Measurements from ENCODE around the gene PAQR4.

The PAQR4 gene

GRCh38 chr16:2979669-2980226 is 10.6 kb downstream of the PAQR4 start:
- no peak for DNase-seq

- peak; percentile 27 to 92 (median 78) for DNase-seq
These were observed 11.4 kb downstream of the PAQR4 start, which contains the start of gene PKMYT1 for GRCh38 chr16:2980227-2981176. Gene PKMYT1 (minus strand): TSS chr16:2980446. CDS start chr16:2979657, 789 bp downstream.

DNA sequence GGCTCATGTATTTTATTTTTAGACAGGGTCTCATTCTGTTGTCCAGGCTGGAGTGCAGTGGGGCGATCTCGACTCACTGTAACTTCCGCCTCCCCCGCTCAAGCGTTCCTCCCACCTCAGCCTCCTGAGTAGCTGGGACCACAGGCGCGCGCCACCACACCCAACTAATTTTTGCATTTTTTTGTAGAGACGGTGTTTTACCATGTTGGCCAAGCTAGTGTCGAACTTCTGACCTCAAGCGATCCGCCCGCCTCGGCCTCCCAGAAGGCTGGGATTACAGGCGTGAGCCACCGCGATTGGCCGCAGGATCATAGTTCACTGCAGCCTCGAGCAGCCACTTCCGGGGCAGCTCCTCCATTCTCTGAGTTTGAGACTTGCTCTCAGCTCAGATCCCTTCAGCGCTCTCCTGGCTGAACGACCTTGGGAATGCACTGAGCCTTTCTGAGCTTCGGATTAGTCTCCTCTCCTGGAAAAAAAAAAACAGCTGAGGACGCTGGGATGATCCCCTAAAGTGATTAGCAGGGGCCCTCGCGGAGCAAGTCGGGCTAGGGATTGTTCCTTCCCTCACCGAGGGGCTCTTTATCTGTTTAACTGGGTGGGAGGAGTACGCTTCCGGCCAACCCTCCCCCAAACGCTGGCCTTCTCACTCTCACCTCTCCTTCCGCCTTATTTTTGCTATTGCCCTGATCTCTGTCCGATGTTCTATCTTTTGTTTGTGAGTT is 12.2 kb downstream of the PAQR4 start:
- no peak for DNase-seq

DNA sequence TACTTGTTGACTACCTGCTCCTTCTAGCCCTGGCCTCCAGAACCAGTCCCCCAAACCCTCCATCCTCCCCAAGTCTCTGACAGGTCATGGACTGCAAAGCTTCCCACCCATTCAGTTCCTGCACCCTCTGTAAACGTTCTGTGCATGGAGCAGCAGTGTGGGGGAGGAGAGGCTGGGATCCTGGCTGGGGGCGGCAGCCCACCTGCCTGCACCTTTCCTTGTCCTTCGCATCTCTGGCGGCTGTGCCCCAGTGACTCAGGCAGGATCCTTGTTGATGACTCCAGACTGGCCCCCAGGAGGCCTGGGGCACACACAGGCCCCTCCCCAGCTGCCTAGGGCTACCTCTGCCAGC is 12.7 kb downstream of the PAQR4 start:
- no peak for DNase-seq

- no peak for DNase-seq
These were observed 13.3 kb downstream of the PAQR4 start for GRCh38 chr16:2982402-2982801.

DNA sequence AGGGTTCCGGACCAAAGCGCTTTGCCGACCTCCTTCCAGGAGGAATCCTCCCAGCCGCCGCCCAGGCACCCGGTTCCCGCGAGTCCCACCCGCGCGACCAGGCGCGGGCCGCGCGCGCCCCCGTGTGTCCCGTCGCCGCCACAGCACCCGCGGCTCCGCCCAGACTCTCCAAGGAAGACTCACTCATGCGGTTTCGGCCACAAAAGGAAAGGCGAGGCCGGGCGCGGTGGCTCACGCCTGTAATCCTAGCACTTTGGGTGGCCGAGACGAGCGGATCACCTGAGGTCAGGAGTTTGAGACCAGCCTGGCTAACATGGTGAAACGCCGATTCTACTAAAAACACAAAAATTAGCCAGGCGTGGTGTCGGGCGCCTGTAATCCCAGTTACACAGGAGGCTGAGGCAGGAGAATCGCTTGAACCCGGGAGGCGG is 14.6 kb downstream of the PAQR4 start:
- DNase-seq: peak in 50 of 56 donors; percentile 18 to 85 (median 56)

DNA sequence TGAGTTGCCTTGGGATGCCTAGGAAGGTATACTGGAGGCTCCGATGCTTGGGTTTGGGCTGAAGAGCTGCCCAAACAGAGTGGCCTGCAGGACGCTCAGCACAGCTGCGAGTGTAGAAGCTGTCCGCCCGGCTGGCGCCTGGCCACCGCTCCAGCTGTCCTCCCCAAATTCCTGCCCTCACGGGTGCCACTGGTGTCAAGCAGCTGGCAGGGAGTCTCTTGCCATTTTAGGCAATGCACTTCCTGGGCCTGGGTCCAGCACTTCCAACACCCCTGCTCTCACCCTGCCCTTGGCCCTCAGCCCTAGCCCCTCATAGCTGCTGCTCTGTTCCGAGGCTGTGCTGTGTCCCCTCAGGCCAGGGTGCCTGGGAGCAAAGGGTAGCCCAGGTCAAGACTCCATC is 16.3 kb downstream of the PAQR4 start:
- no peak for DNase-seq

- DNase-seq: peak in 6 of 56 donors; percentile 12 to 39 (median 20)
These were observed 16.8 kb downstream of the PAQR4 start for GRCh38 chr16:2985893-2986355.

- DNase-seq: no peak
These were observed 17.6 kb downstream of the PAQR4 start for GRCh38 chr16:2986623-2987188.

- DNase-seq: no peak
These were observed 18.1 kb downstream of the PAQR4 start for GRCh38 chr16:2987286-2987685.

DNA sequence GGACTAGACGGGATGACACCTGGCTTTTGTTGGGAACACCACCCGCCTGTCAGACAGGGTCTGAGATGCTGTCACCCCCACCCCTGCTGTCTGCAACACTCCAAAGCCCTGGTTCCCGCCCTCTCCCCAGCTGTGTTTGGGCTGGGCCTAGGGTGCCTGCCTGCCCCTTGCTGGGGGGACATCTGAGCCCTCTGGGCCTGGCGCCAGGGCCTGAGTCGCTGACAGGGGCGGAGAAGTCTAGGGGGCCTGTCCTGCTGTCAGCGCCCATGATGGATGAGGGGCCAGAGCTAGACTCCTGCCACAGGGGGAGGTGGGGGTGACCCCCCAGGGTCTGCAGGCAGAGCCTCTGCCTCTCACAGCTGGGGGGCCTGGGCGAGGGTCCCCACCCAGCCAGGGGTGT is 18.7 kb downstream of the PAQR4 start:
- DNase-seq: no peak

GRCh38 chr16:2988590-2989099 is 19.5 kb downstream of the PAQR4 start:
- DNase-seq: no peak

- no peak for DNase-seq
These were observed 21.7 kb downstream of the PAQR4 start for GRCh38 chr16:2990891-2991290.

GRCh38 chr16:2991566-2992261 is 22.6 kb downstream of the PAQR4 start:
- DNase-seq: no peak

GRCh38 chr16:2992383-2993081 is 23.4 kb downstream of the PAQR4 start:
- DNase-seq: no peak

DNA sequence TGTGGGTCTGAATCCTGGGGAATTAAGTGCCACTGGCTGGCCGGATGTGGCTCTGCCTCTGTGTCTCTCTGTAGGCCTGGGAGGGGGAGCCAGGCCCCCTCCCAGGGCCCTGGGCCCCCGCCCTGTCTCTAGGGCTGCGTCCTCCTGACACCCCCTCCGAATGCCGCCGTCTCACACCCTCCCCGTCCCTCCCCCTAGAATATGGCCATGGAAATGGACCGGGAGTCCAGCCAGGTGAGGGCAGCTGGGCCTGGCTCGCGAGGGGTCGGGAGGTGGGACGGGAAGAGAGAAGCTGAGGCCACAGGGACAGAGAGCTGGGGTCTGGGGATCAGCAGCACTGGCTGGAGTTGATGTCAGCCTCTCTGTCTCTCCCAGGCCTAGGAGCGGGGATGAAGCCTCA is 27.1 kb downstream of the PAQR4 start:
- no peak for DNase-seq

GRCh38 chr16:2999929-3000328 is 30.8 kb downstream of the PAQR4 start:
- DNase-seq: no peak

DNA sequence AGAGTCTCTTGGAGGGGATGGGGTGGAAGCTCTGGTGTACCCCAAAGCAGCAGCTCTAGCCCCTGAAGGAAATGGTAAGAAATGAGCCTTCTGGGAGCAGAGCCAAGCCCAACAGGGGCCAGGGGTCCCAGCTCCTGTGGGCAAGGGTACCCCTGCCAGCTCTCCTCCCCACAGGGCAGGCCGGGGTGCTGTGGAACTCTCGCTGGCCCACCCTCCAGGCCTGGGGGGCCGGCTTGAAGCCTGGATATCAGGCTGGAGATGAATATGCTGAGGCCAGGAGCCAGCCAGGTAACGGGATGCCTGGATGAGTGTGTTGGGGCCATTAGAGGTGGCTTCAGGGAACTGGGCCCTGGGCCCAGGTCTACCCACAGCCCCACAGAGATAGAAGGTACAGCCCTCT is 31.4 kb downstream of the PAQR4 start:
- DNase-seq: no peak

DNA sequence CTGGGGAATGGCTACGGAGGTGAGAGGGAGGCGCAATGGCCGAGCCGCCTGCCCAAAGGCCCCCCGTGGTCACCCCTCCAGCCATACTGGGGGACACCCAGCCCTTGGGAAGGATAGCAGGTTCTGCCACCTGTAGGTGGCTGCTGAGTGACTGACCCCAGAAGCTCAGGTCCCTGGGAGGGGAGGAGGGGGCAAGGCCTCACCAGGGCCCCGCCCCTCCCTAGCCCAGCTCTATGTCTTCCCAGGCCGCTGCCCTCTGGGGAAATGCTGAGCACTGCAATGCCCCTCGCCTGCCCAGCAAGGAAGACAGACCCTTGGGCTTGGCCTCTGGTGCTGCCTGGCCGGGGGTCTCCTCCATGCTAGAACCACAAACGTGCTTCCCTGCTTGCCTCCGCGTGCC is 32.2 kb downstream of the PAQR4 start:
- no peak for DNase-seq
